GM19455 (cell line): ENCODE measurements around the gene SKA1.
"Not testable (repeated sequence)": the region's sequence is repeated elsewhere in the genome, so short reads cannot be mapped to it uniquely, and the experiment has no call there.

Source experiments
- ATAC-seq: cut with Tn5 transposase; IDR thresholded peaks from one replicate; pipeline ENCODE4 v1.9.1; 2021; ENCODE audit not compliant: unreplicated experiment

SKA1 gene

GRCh38 chr18:50393802-50394201, 19.0 kb downstream of the SKA1 start:
- no peak for ATAC-seq

DNA sequence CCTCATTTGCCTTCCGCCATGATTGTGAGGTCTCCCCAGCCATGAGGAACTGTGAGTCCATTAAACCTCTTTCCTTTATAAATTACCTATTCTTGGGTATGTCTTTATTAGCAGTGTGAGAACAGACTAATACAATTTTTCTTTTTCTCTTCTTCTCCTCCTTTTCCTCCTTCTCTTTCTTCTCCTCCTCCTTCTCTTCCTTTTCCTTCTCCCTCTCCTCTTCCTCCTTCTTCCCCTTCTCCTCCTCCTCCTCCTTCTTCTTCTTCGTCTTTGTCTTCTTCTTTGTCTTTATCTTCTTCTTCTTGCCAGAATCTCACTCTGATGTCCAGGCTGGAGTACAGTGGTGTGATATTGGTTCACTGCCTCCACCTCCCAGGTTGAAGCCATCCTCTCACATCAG, 20.2 kb downstream of the SKA1 start:
- ATAC-seq, result no peak

GRCh38 chr18:50396005-50396660, 21.3 kb downstream of the SKA1 start:
- no peak for ATAC-seq

DNA sequence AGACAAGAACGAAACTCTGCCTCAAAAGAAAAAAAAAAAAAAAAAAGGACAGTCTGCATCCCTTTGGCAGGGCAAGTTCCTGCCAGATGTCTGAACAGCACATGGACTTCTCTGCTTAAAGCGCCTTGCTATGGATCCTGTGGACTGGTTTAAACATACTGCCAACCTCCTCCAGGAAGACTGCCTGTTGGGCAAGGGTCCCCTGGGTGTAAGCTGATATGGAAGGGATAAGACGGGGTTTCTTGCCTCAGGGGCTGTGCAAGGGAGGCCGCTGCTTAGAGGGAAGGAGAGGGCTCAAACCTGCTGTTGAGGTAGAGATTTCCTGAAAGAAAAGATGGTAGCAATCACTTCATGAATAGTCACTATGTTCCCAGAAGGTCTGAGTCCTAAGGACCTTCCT, 22.2 kb downstream of the SKA1 start:
- ATAC-seq, result no peak

- ATAC-seq, result no peak
Measured at GRCh38 chr18:50398099-50398498, 23.3 kb downstream of the SKA1 start.

GRCh38 chr18:50398947-50399346, 24.1 kb downstream of the SKA1 start:
- no peak for ATAC-seq

DNA sequence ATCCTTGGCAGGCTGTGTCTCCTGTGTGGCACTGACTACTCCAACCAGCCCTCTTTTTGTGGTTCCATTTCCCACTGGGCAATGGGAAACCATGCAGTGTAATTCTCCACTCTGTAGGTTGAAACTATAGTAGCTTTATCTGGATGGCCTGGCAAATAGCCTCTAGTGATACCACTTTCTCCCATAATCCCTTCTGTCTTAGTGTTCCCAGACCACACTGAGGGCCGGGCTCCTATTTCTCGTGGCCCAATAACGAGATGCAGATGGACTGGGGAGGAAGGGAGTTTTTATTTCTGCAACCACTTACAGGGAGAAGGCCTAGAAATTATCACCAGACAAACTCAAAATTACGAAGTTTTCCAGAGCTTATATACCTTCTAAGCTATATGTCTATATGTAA, 24.7 kb downstream of the SKA1 start:
- ATAC-seq, result no peak

DNA sequence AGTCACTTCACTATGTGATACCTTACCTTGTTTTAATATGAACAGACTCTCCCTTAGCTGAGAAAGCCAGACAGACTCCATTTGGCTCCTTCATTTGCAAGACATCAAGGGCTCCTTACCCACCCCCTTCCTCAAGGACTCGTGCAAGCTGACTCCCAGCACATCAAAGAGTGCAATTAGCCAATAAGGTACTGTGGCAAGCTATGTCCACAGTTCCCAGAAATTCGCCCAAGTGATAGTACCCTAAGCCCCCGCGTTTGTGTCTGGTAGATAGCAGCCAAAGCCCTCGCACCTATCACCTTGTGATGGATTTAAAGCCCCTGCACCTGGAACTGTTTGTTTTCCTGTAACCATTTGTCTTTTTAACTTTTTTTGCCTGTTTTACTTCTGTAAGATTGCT, 25.6 kb downstream of the SKA1 start:
- ATAC-seq, result not testable (repeated sequence)

GRCh38 chr18:50401295-50401694, 26.4 kb downstream of the SKA1 start:
- no peak for ATAC-seq

DNA sequence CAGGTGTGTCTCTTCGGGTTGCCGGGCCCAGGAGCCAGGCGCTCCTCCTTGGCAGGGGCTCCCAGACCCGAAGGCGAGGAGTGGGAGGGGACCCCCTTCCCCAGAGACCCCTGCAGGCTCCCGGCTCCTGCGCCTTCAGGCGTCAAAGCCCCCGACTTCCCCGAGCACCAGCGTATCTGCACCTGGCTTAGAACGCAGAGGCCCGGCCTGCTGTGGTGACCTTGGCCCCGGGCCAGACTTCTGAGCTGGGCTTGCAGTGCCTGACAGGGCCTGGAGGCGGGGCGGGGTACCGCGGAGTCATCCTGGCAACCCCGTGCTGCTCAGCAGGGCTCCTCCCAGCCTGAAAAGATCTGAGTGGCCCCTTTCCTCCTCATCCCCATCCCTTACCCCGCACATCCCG, 27.0 kb downstream of the SKA1 start:
- ATAC-seq, result no peak

GRCh38 chr18:50404752-50405581, 30.1 kb downstream of the SKA1 start:
- ATAC-seq, result not testable (repeated sequence)

DNA sequence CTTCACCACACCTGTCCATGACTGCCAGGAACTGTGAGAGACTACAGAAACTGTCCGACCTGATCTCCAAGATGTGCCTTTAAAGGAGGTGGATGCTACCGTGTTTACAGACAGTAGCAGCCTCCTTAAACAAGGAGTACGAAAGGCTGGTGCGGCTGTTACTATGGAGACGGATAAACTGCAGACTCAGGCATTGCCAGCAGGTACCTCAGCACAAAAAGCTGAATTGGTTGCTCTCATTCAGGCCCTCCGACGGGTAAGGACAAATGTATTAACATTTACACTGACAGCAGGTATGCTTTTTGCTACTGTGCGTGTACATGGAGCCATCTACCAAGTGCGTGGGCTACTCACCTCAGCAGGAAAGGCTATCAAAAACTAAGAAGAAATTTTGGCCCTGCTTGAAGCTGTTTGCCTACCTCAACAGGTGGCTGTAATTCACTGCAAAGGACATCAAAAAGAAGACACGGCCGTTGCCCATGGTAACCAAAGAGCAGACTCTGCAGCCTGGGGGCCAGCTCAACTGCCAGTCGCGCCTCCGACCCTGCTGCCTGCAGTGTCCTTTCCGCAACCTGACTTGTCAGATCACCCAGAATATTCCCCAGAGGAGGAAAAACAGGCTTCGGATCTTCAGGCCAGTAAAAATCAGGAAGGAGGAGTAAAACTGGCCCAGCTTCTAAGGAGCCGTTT, 30.9 kb downstream of the SKA1 start:
- ATAC-seq, result no peak

DNA sequence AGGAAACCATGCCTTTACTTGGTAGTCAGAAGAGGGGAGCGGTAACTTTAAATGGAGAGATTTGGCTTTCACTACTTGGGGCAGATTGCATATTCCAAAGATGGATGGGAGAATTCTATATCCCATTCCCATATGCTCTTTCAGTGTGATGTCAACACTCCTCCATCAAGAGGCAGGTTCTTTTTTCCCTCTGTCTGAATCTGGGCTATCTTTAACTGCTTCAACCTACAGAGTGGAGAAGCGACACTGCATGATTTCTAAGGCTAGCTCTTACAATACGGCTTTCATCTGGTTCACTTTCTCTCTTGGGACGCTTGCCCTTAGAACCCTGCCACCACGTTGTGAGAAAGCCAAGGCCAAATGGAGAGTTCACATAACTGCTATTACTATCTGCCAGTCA, 34.4 kb downstream of the SKA1 start:
- no peak for ATAC-seq

DNA sequence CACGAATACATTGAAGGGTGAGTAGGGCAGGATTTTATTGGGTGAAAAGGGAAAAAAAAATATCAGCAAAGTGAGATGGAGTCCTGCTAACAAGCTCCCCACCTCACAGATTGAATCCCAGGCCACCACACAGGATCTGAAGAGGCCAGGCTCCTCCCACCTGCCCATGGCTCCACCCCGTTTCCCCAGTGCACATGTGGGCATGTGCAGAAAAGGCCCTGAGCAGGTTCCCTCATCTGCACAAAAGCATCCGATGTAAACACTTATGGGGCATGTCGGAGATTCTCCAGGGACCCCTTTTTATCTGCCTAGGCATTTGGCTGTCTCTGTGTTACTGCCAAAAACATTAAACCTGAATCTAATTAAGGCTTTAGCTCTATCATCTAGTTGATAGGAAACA, 35.2 kb downstream of the SKA1 start:
- no peak for ATAC-seq

DNA sequence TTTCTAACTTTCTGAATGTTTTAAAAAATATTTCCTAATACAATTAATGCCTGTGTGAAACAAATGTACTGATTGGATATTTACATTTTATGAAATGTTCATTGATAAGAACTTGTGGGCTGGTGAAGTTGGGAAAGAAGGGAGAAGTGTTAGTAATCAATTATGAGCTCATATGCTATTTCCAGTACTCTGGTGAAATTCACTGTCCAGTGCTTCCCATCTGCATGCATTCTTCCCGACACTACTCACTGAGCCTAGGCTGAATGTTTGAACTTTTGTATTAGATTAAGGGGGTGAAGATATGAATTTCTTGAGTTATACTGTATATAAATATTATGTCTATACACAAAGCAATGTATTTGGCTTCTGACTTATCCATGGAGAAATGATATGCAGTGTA, 36.0 kb downstream of the SKA1 start:
- ATAC-seq, result no peak

GRCh38 chr18:50416832-50417231, 42.0 kb downstream of the SKA1 start:
- ATAC-seq, result not testable (repeated sequence)

DNA sequence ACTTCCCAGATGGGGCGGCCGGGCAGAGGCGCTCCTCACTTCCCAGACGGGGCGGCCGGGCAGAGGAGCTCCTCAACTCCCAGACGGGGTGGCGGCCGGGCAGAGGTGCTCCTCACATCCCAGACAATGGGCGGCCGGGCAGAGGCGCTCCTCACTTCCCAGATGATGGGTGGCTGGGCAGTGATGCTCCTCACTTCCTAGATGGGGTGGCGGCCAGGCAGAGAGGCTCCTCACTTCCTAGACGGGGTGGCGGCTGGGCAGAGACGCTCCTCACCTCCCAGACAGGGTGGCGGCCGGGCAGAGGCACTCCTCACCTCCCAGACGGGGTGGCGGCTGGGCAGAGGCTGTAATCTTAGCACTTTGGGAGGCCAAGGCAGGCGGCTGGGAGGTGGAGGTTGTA, 42.9 kb downstream of the SKA1 start:
- not testable (repeated sequence) for ATAC-seq

DNA sequence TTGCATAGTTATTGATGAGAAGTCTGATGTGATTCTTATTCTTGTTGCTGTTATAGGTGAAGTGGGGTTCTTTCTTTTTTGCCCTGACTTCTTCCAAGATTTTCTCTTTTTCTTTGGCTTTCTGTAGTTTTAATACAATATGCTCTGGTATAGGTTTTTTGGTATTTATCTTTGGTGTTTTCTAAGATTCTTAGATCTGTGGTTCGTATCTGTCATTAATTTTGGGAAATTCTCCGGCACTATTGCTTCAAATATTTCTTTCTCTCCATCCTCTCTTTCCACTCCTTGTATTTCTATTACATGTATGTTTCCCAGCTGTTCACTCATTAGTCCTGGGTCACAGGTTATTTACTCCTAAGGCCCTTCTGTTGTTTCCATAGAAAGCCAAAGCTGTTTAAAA, 43.8 kb downstream of the SKA1 start:
- ATAC-seq, result no peak

GRCh38 chr18:50422286-50422898, 47.5 kb downstream of the SKA1 start:
- no peak for ATAC-seq

DNA sequence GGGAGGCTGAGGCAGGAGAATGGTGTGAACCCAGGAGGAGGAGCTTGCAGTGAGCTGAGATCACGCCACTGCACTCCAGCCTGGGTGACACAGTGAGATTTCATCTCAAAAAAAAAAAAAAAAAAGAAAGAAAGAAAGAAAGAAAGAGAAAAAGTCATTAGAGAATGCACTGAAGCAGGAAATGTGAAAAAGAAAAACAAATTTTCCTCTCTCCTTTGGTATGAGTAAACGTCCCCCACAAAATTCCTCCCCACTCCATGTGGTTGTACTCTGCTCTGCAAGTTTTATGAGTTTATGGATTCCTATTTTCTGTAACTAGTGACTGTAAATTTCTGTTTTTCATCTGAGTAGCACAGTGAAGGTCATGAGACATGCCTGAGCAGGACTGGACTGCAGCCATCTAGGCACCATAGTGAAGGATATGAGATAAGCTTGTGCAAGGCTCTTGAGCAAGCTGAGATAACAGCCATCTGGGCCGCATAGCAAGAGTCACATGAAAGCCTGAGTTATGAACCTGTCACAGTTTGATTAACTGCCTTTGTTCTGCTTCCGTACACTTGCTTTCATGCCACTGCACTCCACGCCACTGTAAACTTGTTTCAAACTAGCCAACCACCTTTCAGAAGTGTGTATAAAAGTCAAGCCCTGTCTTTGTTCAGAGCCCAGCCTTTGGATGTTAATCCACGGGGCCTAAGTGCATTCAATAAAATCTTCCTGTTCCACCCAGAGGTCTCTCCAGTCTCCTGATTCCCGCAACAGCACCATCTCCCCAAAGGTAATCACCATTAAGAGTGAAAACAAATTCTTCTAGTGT, 50.2 kb downstream of the SKA1 start:
- no peak for ATAC-seq

- no peak for ATAC-seq
Measured at GRCh38 chr18:50427896-50428295, 53.0 kb downstream of the SKA1 start.
